Stimulated activated naive B cell treated with anti-CD40 and anti-IgM and Interleukin-4, amounts not matched to agents 10 μg/mL and 1 μg/mL and 100 μg/mL, for 72 hours (primary cell): Measurements from ENCODE around the gene FOXP1.

Source experiments
- ATAC-seq, 2 donors: fragments of 150-1000 bp; cut with Tn5 transposase; replicated peaks; 2 replicates each; pipeline ENCODE4 v1.10.0; 2021; ENCODE audit warnings: moderate library complexity in 1 of 2
- DNase-seq: peaks from one replicate; pipeline ENCODE4 v3.0.0; 2021
- H3K27ac Mint-ChIP-seq: one replicate; pipeline ENCODE4 v1.8.0; 2022; ENCODE audit warnings: mild to moderate bottlenecking, mixed read lengths
- H3K27me3 Mint-ChIP-seq, 2 donors: one replicate each; pipeline ENCODE4 v1.8.0; 2022; ENCODE audit warnings: mixed read lengths in 2 of 2
- H3K36me3 Mint-ChIP-seq, 2 donors: one replicate each; pipeline ENCODE4 v1.8.0; 2022; ENCODE audit warnings: mixed read lengths in 2 of 2, mild to moderate bottlenecking in 1 of 2
- H3K4me1 Mint-ChIP-seq, 2 donors: one replicate each; pipeline ENCODE4 v1.8.0; 2022; ENCODE audit warnings: mixed read lengths in 2 of 2, mild to moderate bottlenecking in 1 of 2
- H3K4me3 Mint-ChIP-seq, 2 donors: one replicate each; pipeline ENCODE4 v1.8.0; 2022; ENCODE audit warnings: mild to moderate bottlenecking in 2 of 2, mixed read lengths in 2 of 2, moderate library complexity in 1 of 2
- H3K9me3 Mint-ChIP-seq, 2 donors: one replicate each; pipeline ENCODE4 v1.8.0; 2022; ENCODE audit warnings: mixed read lengths in 2 of 2, mild to moderate bottlenecking in 1 of 2

Gene FOXP1

DNA sequence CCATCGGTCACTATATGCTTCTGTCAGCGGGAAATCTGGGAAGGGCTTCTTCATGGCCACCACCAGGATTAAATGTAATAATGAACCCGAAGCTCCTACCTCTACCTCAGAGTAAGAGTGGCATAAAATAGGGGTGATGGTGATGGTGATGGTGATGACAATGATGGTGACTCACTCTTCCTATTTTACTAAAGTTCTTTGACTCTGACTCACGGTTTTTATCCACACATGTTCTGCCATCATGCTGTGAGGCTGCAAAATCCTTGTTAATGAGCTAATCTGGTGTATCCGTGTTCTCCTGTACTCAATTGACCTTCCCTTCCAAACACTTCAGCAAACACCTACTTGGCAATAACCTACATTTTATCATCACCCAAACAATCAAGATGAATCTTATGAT lies 18.3 kb upstream of the FOXP1 start:
- peaks cover 5 to 9% of the 10 kb centered on the region in 2 donors for H3K9me3 Mint-ChIP-seq
- H3K36me3 Mint-ChIP-seq = no peaks in the 10 kb centered on the region
- DNase-seq = no peak
- H3K4me3 Mint-ChIP-seq = no peak overlapping the region
- H3K27ac Mint-ChIP-seq = no peak overlapping the region
- H3K4me1 Mint-ChIP-seq = no peaks in the 10 kb centered on the region
- no peak for ATAC-seq
- H3K27me3 Mint-ChIP-seq = peaks cover 13 to 16% of the 10 kb centered on the region in 2 donors

DNA sequence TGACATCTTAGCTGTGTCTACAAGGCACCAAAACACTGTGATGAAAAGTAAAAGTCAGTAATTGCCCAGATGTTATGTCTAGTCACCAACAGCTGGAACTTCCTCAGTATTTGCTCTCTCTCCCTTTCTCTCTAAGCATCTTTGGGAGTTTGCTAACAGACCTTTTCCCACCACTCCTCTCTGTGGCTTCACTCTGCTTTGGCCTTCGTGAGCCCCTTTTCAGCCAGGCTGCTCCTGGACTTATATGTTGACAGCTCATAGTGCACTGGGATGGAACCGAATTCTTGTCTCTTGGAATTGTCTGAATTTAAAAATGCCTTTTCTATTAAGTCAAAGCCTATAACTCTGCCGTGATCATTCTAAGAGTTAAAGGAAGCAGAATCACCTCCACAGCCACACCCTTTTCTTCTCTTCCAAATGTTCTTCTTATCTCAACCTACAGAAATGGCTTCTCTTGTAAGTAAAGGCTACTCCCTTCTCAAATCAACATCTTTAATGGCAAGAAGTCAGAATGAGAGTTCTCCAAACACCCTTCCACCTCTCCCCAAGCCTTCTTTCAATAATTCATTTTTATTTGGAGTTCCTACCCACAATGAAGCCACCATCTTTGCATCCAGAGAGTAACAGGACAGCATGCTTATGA lies 17.2 kb upstream of the FOXP1 start:
- DNase-seq = no peak
- Mint-ChIP-seq H3K4me1 (no peaks in the 10 kb centered on the region), H3K27ac (no peak overlapping the region), H3K4me3 (no peak overlapping the region), H3K27me3 (peaks cover 13 to 16% of the 10 kb centered on the region in 2 donors), H3K9me3 (peaks cover under 1 to 2% of the 10 kb centered on the region in 2 donors), H3K36me3 (no peaks in the 10 kb centered on the region)
- no peak for ATAC-seq

DNA sequence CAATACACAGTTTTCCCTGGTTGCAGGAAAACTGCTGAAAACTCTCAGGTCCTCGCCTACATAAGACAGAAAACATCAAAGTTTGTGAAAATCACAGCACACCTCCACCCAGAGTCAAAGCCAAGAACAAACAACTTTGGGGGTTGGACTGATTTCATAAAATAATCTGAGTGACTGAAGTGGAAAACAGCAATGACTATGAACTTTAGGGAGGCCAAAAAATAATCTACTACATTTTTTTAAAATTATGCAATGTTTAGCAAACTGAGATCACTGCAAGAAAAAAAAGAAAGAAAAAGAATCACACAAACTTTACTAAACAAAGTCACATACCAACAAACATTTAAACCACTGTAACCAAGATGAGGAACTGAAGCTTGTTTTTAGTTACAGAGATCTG lies 15.9 kb upstream of the FOXP1 start:
- H3K4me3 Mint-ChIP-seq = no peak overlapping the region
- no peak for DNase-seq
- no peak for ATAC-seq

DNA sequence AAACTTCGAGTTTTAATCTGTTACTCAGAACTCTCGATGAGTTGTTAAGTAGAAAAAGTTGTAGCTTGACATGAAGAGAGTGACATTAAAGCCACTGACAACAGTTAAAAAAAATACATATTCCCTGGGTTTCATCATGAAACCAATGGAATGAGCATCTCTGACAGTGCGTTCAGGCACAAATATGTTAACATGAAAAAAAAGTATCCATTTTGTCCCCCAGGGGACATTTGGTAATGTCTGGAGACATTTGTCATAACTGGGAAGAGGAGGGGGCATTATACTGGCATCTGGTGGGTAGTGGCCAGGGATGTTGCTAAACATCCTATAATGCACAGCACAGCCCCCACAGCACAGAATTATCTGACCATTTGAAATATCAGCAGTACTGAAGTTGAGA lies 14.8 kb upstream of the FOXP1 start:
- H3K4me3 Mint-ChIP-seq = no peak overlapping the region
- H3K9me3 Mint-ChIP-seq = peaks cover 0 to 3% of the 10 kb centered on the region in 2 donors
- H3K27ac Mint-ChIP-seq = no peak overlapping the region
- no peaks in the 10 kb centered on the region for H3K4me1 Mint-ChIP-seq
- H3K27me3 Mint-ChIP-seq = peaks cover 13 to 16% of the 10 kb centered on the region in 2 donors
- DNase-seq = no peak
- ATAC-seq = no peak
- peaks cover 0 to 6% of the 10 kb centered on the region in 2 donors for H3K36me3 Mint-ChIP-seq

More for the DNA sequence above, 15.9 kb upstream of the FOXP1 start:
- H3K4me1 Mint-ChIP-seq = no peaks in the 10 kb centered on the region
- peaks cover 0 to 3% of the 10 kb centered on the region in 2 donors for H3K9me3 Mint-ChIP-seq
- peaks cover 0 to 6% of the 10 kb centered on the region in 2 donors for H3K36me3 Mint-ChIP-seq
- H3K27ac Mint-ChIP-seq = no peak overlapping the region
- peaks cover 13 to 16% of the 10 kb centered on the region in 2 donors for H3K27me3 Mint-ChIP-seq

DNA sequence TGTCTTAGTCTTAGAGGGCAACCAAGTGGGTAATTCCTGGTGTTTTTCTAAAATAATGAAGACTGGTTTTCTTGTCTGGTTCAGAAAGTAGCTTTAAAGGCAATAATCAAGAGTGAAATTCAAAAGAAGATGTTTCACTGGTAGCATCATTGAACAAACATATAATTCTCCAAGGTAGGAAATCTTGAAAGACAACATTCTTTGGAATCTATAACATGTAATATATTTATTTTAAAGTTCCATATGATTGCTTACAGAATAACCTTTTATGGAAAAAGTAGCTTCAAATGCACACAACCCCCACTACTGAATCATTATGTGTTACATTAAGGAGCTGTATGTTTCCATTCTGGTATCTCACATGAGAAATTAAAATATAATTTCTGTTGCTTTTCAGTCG lies 13.8 kb upstream of the FOXP1 start:
- no peaks in the 10 kb centered on the region for H3K4me1 Mint-ChIP-seq
- H3K9me3 Mint-ChIP-seq = peaks cover 0 to 2% of the 10 kb centered on the region in 2 donors
- H3K27ac Mint-ChIP-seq = no peak overlapping the region
- H3K27me3 Mint-ChIP-seq = peaks cover 13 to 16% of the 10 kb centered on the region in 2 donors
- ATAC-seq (no peak), DNase-seq (no peak)
- peaks cover 0 to 6% of the 10 kb centered on the region in 2 donors for H3K36me3 Mint-ChIP-seq
- no peak overlapping the region for H3K4me3 Mint-ChIP-seq

DNA sequence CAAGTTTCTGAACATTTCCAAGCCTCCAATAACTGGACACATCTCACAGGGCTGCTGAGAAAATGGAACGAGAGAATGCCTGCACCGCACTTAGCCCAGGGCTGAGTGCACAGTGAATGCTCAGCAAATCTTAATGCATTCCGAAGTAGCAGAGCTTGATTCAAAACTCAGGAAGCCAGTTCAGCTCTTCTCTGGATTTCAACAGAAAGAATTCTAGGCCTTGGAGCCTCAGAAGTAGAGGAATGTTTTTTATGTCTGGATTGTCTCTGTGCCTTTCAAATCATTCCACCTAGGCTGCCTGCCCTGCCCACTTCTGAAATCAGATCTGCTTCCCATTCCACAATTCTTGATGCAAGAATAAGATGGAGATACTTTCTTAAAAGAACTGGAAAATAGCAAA lies 9.6 kb upstream of the FOXP1 start:
- Mint-ChIP-seq H3K27me3 (no peaks in the 10 kb centered on the region), H3K4me3 (no peak overlapping the region), H3K4me1 (peaks cover 5 to 18% of the 10 kb centered on the region in 2 donors), H3K9me3 (peaks cover 0 to 1% of the 10 kb centered on the region in 2 donors), H3K36me3 (peaks cover 0 to 6% of the 10 kb centered on the region in 2 donors), H3K27ac (no peak overlapping the region)
- DNase-seq (no peak), ATAC-seq (no peak)

DNA sequence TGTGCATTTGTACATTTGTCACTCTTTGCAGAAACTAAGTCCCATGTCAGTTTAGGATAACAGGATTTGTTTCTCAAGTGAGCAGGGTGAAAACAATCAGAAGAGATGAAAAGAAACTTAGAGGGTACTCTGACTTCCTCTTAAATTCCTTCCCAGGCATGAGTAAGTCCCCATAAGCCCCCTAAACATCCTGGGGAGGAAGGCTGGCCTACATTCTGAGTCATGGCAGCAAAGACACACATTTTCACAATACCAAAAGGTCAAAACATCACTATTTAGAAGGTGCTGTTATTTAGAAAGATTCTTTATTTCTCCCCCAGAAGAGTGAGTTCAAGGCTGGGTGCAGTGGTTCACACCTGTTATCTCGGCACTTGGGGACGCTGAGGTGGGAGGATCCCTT lies 7.6 kb upstream of the FOXP1 start:
- no peak for DNase-seq
- peak overlapping the region; percentile 42 for H3K27ac Mint-ChIP-seq

DNA sequence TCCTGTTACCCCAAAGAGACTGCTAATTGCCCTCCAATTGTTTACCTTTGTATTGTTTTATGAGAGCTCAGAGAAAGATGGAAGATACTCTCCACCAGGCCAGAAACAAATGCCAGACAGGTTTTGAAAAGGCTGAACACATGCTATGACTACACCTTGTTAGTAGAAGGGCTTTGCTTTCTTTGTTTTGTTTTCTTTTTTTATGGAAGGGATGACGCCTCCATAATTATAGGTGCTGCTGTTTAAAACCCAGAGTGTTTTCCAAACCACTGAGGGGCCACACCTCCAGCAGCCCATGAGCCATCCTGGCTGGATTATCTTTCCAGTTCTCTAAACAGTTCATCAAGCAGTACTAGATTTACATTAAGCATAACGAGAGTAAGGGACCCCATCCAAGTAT lies 5.6 kb upstream of the FOXP1 start:
- H3K9me3 Mint-ChIP-seq = no peaks in the 10 kb centered on the region
- H3K36me3 Mint-ChIP-seq = peaks cover 0 to 4% of the 10 kb centered on the region in 2 donors
- peaks cover 24 to 58% of the 10 kb centered on the region in 2 donors for H3K4me1 Mint-ChIP-seq
- H3K27me3 Mint-ChIP-seq = no peaks in the 10 kb centered on the region
- H3K27ac Mint-ChIP-seq = peak overlapping the region; percentile 21
- no peak overlapping the region for H3K4me3 Mint-ChIP-seq
- DNase-seq (no peak), ATAC-seq (no peak)

More for the DNA sequence above, 7.6 kb upstream of the FOXP1 start:
- H3K4me3 Mint-ChIP-seq = no peak overlapping the region
- H3K9me3 Mint-ChIP-seq = peaks cover 0 to 1% of the 10 kb centered on the region in 2 donors
- peaks cover 14 to 38% of the 10 kb centered on the region in 2 donors for H3K4me1 Mint-ChIP-seq
- peaks cover 0 to 6% of the 10 kb centered on the region in 2 donors for H3K36me3 Mint-ChIP-seq
- no peak for ATAC-seq
- H3K27me3 Mint-ChIP-seq = no peaks in the 10 kb centered on the region

DNA sequence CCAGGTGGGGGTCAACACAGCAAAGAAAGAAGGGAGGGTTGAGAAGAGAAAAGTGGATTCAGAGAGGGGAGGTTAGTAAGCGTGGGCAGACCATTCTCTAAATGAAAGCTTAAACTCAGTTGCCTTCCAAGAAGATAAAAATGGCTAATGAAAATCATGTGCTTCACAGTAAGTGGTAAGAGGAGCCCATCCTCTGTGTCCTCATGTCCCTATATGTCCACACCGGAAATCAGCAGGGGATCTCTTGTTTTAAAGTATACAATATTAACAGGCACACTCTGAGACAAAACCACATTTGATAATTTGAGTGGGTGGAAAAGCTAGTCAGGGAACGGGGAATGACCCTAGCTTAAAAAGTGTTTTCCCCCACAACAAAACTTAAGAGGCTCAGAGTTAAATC lies 4.4 kb upstream of the FOXP1 start:
- peak overlapping the region; percentile 4 for H3K27ac Mint-ChIP-seq
- H3K4me3 Mint-ChIP-seq = no peak overlapping the region
- H3K27me3 Mint-ChIP-seq = no peaks in the 10 kb centered on the region
- H3K4me1 Mint-ChIP-seq = peaks cover 24 to 60% of the 10 kb centered on the region in 2 donors
- no peak for DNase-seq
- H3K9me3 Mint-ChIP-seq = no peaks in the 10 kb centered on the region
- no peak for ATAC-seq
- peaks cover 3 to 11% of the 10 kb centered on the region in 2 donors for H3K36me3 Mint-ChIP-seq

DNA sequence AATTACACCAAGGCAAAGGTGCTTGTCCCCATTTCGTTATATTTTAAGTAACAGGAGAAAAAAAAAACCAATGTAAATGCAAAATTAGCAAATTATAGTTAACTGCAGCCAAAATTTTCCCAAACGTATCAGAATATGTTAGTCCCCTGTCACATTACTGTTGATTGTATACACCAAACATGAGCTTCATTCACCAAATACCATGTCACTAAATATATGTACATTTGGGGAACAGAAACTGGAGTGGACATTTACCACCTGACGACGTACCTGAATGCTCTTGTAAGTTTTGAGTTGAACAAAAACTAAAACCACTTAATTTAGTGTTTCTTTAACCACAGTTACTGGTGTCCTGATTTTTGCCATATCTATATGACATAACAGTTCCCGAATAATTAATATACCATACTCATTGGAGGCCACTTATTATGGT lies 3.3 kb upstream of the FOXP1 start:
- Mint-ChIP-seq H3K27ac (peak overlapping the region; percentile 4), H3K9me3 (no peaks in the 10 kb centered on the region), H3K36me3 (peaks cover 12 to 20% of the 10 kb centered on the region in 2 donors), H3K27me3 (no peaks in the 10 kb centered on the region), H3K4me3 (peak overlapping the region in 1 of 2 donors; percentile 9), H3K4me1 (peaks cover 26 to 67% of the 10 kb centered on the region in 2 donors)
- peak; percentile 23 to 26 for ATAC-seq
- DNase-seq = no peak

DNA sequence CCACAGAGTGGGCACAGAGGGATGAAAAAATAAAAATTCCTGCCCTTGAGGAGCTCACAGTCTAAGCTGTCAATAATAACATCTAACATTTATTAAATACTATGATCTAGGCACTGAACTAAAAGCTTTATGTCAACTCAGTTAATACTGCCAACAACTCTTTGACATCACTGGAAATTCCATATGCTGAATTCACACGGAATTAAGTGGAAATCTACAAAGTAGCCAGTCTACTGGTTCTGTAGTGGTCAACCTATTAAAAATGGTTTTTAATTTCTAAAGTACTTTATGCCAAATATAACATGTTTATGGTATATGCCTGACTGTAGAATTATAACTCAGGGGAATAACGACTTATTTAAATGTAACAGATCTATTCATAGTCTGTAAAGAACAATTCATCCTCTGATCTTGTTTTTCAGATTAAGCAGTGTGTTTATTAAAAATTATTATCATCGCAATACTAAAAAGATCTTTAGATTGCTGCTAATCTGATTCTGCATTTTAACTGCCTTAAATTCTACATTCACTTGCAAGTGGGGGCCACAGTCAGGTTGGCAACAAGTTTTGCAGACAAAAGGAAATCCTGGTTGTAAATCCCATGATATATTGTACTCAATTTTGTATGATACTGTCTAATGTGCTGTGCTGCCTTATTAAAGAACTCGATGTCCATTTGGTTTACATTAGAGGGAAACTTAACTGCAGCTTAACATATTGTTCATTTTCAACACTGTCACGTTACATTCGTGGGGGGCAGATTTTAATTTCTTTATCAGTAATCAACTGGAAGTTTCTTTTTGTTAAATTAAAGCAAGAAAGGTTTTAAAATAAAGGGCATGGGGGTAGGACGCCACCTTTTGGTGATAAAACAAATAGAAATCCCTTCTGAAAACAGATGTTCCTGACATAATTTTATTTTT lies 2.6 kb upstream of the FOXP1 start:
- peaks cover 24 to 61% of the 10 kb centered on the region in 2 donors for H3K4me1 Mint-ChIP-seq
- no peak for DNase-seq
- no peaks in the 10 kb centered on the region for H3K27me3 Mint-ChIP-seq
- peak overlapping the region; percentile 4 for H3K27ac Mint-ChIP-seq
- no peak for ATAC-seq
- H3K9me3 Mint-ChIP-seq = no peaks in the 10 kb centered on the region
- peaks cover 14 to 21% of the 10 kb centered on the region in 2 donors for H3K36me3 Mint-ChIP-seq
- peak overlapping the region; percentile 6 to 97 for H3K4me3 Mint-ChIP-seq

DNA sequence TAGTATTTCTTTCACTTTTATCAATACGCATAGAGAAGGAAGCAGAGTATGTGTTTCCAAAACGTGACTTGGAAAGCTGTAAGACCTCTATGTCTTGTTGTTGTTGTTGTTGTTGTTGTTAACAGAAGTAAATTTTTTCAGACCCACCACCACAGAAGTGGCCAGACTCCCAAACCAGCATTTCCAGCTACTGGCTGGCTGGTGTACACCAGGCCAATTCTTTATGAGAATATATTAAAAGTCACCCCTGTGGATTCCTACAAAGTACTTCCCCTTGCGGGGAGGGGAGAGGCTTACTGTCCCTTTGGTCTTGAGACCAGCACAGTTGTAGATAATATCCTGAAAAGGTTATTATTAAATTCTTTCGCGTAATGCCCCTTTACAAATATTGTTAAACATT lies 1.6 kb upstream of the FOXP1 start:
- H3K36me3 Mint-ChIP-seq = peaks cover 18 to 28% of the 10 kb centered on the region in 2 donors
- H3K9me3 Mint-ChIP-seq = no peaks in the 10 kb centered on the region
- H3K27me3 Mint-ChIP-seq = no peaks in the 10 kb centered on the region
- peak overlapping the region; percentile 95 for H3K27ac Mint-ChIP-seq
- peak overlapping the region; percentile 92 to 97 for H3K4me3 Mint-ChIP-seq
- ATAC-seq (no peak), DNase-seq (peak; percentile 15)
- peaks cover 22 to 56% of the 10 kb centered on the region in 2 donors for H3K4me1 Mint-ChIP-seq

DNA sequence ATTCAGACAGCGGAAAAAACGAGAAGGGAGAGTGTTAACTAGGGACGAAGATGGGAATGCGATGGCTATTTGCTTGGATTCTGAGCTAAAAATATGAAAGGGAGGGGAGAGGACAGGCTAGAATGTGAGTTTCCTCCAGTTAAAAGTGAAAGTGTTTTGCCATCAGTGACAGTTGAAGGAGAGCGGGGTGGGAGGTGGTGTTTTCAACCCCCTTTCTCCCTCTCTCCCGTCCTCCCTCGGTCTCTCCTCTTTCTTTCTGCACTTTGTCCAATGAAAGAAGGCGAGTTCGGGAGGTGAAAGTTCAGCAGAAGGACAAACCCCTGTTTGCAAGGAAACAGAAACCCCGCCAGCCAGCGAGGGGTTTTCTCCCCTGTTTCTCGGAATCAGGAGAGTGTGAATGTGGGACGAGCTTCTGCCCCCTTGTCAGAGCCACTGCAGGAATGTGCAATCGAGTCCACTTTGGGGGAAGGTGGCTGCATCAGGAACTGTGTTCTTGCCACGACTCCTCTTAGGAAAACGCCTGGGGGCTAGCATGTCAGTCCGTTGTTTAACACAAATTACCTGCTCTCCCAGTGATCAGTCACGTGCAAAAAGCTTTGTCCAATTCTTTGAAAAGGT lies 975 bp upstream of the FOXP1 start:
- Mint-ChIP-seq H3K4me1 (peaks cover 22 to 62% of the 10 kb centered on the region in 2 donors), H3K36me3 (peaks cover 18 to 28% of the 10 kb centered on the region in 2 donors), H3K4me3 (peak overlapping the region; percentile 92 to 97), H3K27me3 (no peaks in the 10 kb centered on the region), H3K9me3 (no peaks in the 10 kb centered on the region), H3K27ac (peak overlapping the region; percentile 95)
- peak in 1 of 2 donors; percentile 3 for ATAC-seq
- peak; percentile 42 for DNase-seq
